ENCODE results near the gene ADARB1. TPM values are rescaled to one million over a fixed set of nuclear protein-coding genes. Genes with fewer than 3 reads are reported as not detected.

ADARB1 gene
- total and polyA plus RNA-seq, 2 of the 4 experiments (the other 2 are of a cell fraction), result 39.8 to 47.3 TPM

DNA sequence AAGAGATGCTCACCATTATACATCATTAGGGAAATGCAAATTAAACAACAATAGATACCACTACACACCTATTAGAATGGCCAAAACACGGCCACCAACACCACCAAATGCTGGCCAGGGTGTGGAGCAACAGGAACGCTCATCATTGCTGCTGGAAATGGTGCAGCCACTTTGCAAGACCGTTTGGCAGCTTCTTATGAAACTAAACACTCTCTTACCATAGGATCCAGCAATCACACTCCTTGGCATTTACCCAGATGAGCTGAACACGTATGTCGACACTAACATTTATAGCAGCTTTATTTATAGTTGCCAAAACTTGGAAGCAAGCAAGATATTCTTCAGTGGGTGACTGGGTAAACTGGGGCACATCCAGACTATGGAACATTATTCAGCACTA is 28.9 kb upstream of the ADARB1 start:
- no peak overlapping the region for H2AFZ ChIP-seq (replicated peaks; ENCODE audit: low read length, poor library complexity)
- H3K4me3 ChIP-seq (ENCODE audit: insufficient read depth, low read depth, low read length), result no peak overlapping the region
- peak overlapping the region; percentile 52; the same call in 1 of the 2 replicates for H2BK120ac ChIP-seq (ENCODE audit: low read depth, low read length)
- peak overlapping the region; percentile 14; the same call in 1 of the 2 replicates for H2BK20ac ChIP-seq (ENCODE audit: low read depth, low read length)
- H2AK9ac ChIP-seq (replicated peaks; ENCODE audit: low read depth, low read length, poor library complexity), result no peak overlapping the region
- no CpG with 5 or more reads among the region's 5 CpGs for WGBS, 2 experiments (ENCODE audit: extremely low coverage in 2 of 2, insufficient read length in 1 of 2)
- no peaks in the 10 kb centered on the region for H3K27me3 ChIP-seq (ENCODE audit: control insufficient read depth, insufficient read depth, low read length)
- no peak overlapping the region; the same call in 1 of the 2 replicates for H4K5ac ChIP-seq (ENCODE audit: low read depth, low read length)
- peak overlapping the region; percentile 31; the same call in 1 of the 2 replicates for H4K91ac ChIP-seq (ENCODE audit: insufficient read depth, low read depth, low read length)
- H3K4ac ChIP-seq (ENCODE audit: low read depth, low read length), result peak overlapping the region; percentile 16; the same call in 1 of the 2 replicates
- H2AK5ac ChIP-seq (ENCODE audit: low read depth, low read length), result no peak overlapping the region; the same call in 1 of the 2 replicates
- H2BK15ac ChIP-seq (ENCODE audit: low read depth, low read length), result peak overlapping the region; percentile 37; the same call in 1 of the 3 replicates
- peaks cover 7 to 16% of the 10 kb centered on the region in 2 experiments; a peak in 3 of 4 replicates for H3K79me1 ChIP-seq (ENCODE audit: low read depth in 1 of 2, low read length in 2 of 2)
- no TSS peak for BruUV-seq (replicated peaks)
- no peak overlapping the region for H3K56ac ChIP-seq (ENCODE audit: extremely low read depth, insufficient read depth, low read length)
- in situ Hi-C loops (cut with MboI; ENCODE audit: low sequenced_read_pairs) (no loop called here), intact Hi-C loops (cut with micrococcal nuclease) (no loop called here), dilution Hi-C loops (cut with HindIII; ENCODE audit: low sequenced_read_pairs, unreplicated experiment) (no loop called here)
- ATAC-seq (ENCODE audit: low read depth) (no peak), DNase-seq (no peak)
- POLR2A ChIA-PET (ENCODE audit: unreplicated experiment), result no interaction called here
- H4K20me1 ChIP-seq (ENCODE audit: insufficient read depth, low read length), result no peaks in the 10 kb centered on the region; the same call in 1 of the 2 replicates
- H3K9me1 ChIP-seq (ENCODE audit: insufficient read depth, low read length), result peaks cover 19% of the 10 kb centered on the region
- H3K27ac ChIP-seq (ENCODE audit: insufficient read depth, low read length), result no peak overlapping the region
- no peak overlapping the region for H3K23ac ChIP-seq (ENCODE audit: low read depth, low read length)
- no peaks in the 10 kb centered on the region for H3K36me3 ChIP-seq (ENCODE audit: control insufficient read depth, insufficient read depth, low read length)
- H4K8ac ChIP-seq (ENCODE audit: low read depth in 2 of 2, low read length in 2 of 2), result no peak overlapping the region
- H2BK5ac ChIP-seq (ENCODE audit: low read depth, low read length, poor library complexity, severe bottlenecking), result no peak overlapping the region
- TF ChIP-seq MAFK (IDR thresholded peaks at IDR 0.05; ENCODE audit: low read depth, low read length) (no peak), RFX5 (IDR thresholded peaks at IDR 0.05; ENCODE audit: low read depth, low read length) (no peak), CHD1 (IDR thresholded peaks at IDR 0.05; ENCODE audit: low read depth, low read length) (no peak), FOS (IDR thresholded peaks at IDR 0.05; ENCODE audit: low read depth, low read length) (no peak), NFE2L2 (IDR thresholded peaks at IDR 0.05; ENCODE audit: low read depth, low read length) (no peak), POLR2A (IDR thresholded peaks at IDR 0.05; ENCODE audit: low read depth, low read length) (no peak), CEBPB (IDR thresholded peaks at IDR 0.05; ENCODE audit: low read depth, low read length) (no peak), RAD21 (IDR thresholded peaks at IDR 0.05; ENCODE audit: low read length) (no peak), MAZ (IDR thresholded peaks at IDR 0.05; ENCODE audit: borderline replicate concordance, low read depth, low read length) (no peak), MXI1 (IDR thresholded peaks at IDR 0.05; ENCODE audit: borderline replicate concordance, low read depth, low read length) (no peak), BHLHE40 (IDR thresholded peaks at IDR 0.05; ENCODE audit: low read depth, low read length) (no peak), RCOR1 (IDR thresholded peaks at IDR 0.05; ENCODE audit: insufficient replicate concordance, low read length) (no peak)
- TF ChIP-seq, protein P1, sequence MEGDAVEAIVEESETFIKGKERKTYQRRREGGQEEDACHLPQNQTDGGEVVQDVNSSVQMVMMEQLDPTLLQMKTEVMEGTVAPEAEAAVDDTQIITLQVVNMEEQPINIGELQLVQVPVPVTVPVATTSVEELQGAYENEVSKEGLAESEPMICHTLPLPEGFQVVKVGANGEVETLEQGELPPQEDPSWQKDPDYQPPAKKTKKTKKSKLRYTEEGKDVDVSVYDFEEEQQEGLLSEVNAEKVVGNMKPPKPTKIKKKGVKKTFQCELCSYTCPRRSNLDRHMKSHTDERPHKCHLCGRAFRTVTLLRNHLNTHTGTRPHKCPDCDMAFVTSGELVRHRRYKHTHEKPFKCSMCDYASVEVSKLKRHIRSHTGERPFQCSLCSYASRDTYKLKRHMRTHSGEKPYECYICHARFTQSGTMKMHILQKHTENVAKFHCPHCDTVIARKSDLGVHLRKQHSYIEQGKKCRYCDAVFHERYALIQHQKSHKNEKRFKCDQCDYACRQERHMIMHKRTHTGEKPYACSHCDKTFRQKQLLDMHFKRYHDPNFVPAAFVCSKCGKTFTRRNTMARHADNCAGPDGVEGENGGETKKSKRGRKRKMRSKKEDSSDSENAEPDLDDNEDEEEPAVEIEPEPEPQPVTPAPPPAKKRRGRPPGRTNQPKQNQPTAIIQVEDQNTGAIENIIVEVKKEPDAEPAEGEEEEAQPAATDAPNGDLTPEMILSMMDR (conservative IDR thresholded peaks at IDR 0.05; ENCODE audit: low read depth, low read length), result no peak
- TF ChIP-seq, protein P2, sequence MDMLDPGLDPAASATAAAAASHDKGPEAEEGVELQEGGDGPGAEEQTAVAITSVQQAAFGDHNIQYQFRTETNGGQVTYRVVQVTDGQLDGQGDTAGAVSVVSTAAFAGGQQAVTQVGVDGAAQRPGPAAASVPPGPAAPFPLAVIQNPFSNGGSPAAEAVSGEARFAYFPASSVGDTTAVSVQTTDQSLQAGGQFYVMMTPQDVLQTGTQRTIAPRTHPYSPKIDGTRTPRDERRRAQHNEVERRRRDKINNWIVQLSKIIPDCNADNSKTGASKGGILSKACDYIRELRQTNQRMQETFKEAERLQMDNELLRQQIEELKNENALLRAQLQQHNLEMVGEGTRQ (IDR thresholded peaks at IDR 0.05; ENCODE audit: low read depth, low read length), result no peak
- no peak overlapping the region for H3K4me2 ChIP-seq (ENCODE audit: low read depth, low read length)
- no peak overlapping the region for H3K9ac ChIP-seq (ENCODE audit: low read depth, low read length)
- H3K4me1 ChIP-seq (ENCODE audit: control insufficient read depth, insufficient read depth, low read length), result peaks cover 30% of the 10 kb centered on the region
- no peak overlapping the region for H3K18ac ChIP-seq (ENCODE audit: low read depth, low read length)
- CTCF ChIA-PET, result no interaction called here
- H3K14ac ChIP-seq (replicated peaks; ENCODE audit: low read depth, low read length), result no peak overlapping the region; the same call in 1 of the 2 replicates
- peaks cover 4% of the 10 kb centered on the region for H3K9me3 ChIP-seq (ENCODE audit: control insufficient read depth, insufficient read depth, low read length)

All from IMR-90 (cell line).